K562 (cell line): ENCODE results near the gene ABHD14A. TPM values are rescaled to one million over a fixed set of nuclear protein-coding genes. Genes with fewer than 3 reads are reported as not detected.

Experiments used
- BRD4 ChIP-seq: fragments of 200-600 bp; sonication (generic); IDR thresholded peaks from 2 replicates; pipeline ENCODE4 v1.6.1; 2017; ENCODE audit warnings: inconsistent platforms
- CHD1 ChIP-seq: fragments of 200-600 bp; sonication (generic); IDR thresholded peaks from one replicate; pipeline ENCODE4 v1.6.1; 2012; ENCODE audit warnings: mild to moderate bottlenecking, moderate library complexity, low read length, inconsistent platforms
- E2F3 ChIP-seq: fragments of 250-450 bp; sonication (Bioruptor Pico); IDR thresholded peaks from 2 replicates; pipeline ENCODE4 v1.4.0; 2020; ENCODE audit warnings: mild to moderate bottlenecking
- KLF13 ChIP-seq: fragments of 450-650 bp; IDR thresholded peaks from 2 replicates; pipeline ENCODE4 v1.6.1; 2016; ENCODE audit warnings: missing genetic modification characterization, low read depth, mild to moderate bottlenecking, missing compliant biosample characterization, moderate library complexity, borderline replicate concordance
- MTA3 ChIP-seq: fragments of 450-650 bp; formaldehyde crosslinking; IDR thresholded peaks from 2 replicates; pipeline ENCODE4 v1.6.1; 2017; ENCODE audit warnings: mild to moderate bottlenecking, borderline replicate concordance
- SMARCA5 ChIP-seq: fragments of 450-650 bp; IDR thresholded peaks from 2 replicates; pipeline ENCODE4 v1.6.1; 2016
- ZC3H8 ChIP-seq: fragments of 450-650 bp; IDR thresholded peaks from 2 replicates; pipeline ENCODE4 v1.6.1; 2017
- ZSCAN32 ChIP-seq: fragments of 450-650 bp; formaldehyde crosslinking; IDR thresholded peaks from 2 replicates; pipeline ENCODE4 v1.4.0; 2020; ENCODE audit warnings: mild to moderate bottlenecking, moderate library complexity
- polyA plus RNA-seq, 8 experiments: library from polyadenylated mRNA; depleted of rRNA in 4 of 8; stranded (reverse) in 5 of 8; unstranded in 3 of 8; fragments of >200 nt; fragmentation: Nextera tagmentation in 2 of 8; fragmentation: Illumina TruSeq in 1 of 8; extraction: Ambion mirVana in 2 of 8; extraction: Trizol in 1 of 8; gene quantifications; 2 replicates each; pipeline versions ENCODE4 v1.2.1 to v1.2.3, GENCODE V29; 2011 to 2014; ENCODE audit warnings: inconsistent platforms in 1 of 8, missing spikeins in 1 of 8
- total RNA-seq, 7 experiments: library from RNA; depleted of rRNA in 6 of 7; stranded (reverse); fragments of >200 nt in 6 of 7; fragmentation: Illumina TruSeq in 2 of 7; extraction: Trizol in 2 of 7; gene quantifications; 2 replicates each; pipeline versions ENCODE4 v1.2.1 to v1.2.3, GENCODE V29; 2011 to 2021; ENCODE audit warnings: low replicate concordance in 1 of 7
- TF ChIP-seq, protein P1 (sequence below), 2 experiments: fragments of 150-350 bp in 1 of 2; IDR thresholded peaks; 2 replicates each; pipeline ENCODE4 v1.6.1; 2012 to 2016; ENCODE audit warnings: low read depth in 2 of 2, low read length in 2 of 2, mild to moderate bottlenecking in 1 of 2, moderate library complexity in 1 of 2
- TF ChIP-seq, protein P2 (sequence below): fragments of 250-450 bp; sonication (Bioruptor Pico); IDR thresholded peaks from 2 replicates; pipeline ENCODE4 v1.9.0; 2021; ENCODE audit warnings: mild to moderate bottlenecking
- TF ChIP-seq, protein P3 (sequence below): fragments of 450-650 bp; formaldehyde crosslinking; IDR thresholded peaks from 2 replicates; pipeline ENCODE4 v1.4.0; 2022; ENCODE audit warnings: mild to moderate bottlenecking, moderate library complexity
- TF ChIP-seq, protein P4 (sequence below), 2 experiments: fragments of 450-650 bp in 1 of 2; sonication (generic) in 1 of 2; formaldehyde crosslinking in 1 of 2; IDR thresholded peaks in 1 of 2; conservative IDR thresholded peaks in 1 of 2; 2 replicates each; pipeline versions ENCODE4 v1.6.1 to v1.8.1; 2016 to 2023; ENCODE audit warnings: mild to moderate bottlenecking in 2 of 2, moderate library complexity in 2 of 2, inconsistent platforms in 1 of 2, missing genetic modification reagents in 1 of 2
- TF ChIP-seq, protein P5 (sequence below): sonication (generic); formaldehyde crosslinking; IDR thresholded peaks from 2 replicates; pipeline ENCODE4 v1.8.1; 2023; ENCODE audit warnings: missing genetic modification reagents, mild to moderate bottlenecking, borderline replicate concordance

The ABHD14A gene
- total and polyA plus RNA-seq, 9 of the 15 experiments (the other 6 are each of a cell fraction or from before 2014, with no cell fraction given) = 0.90 to 10.5 (median 8.3) TPM

DNA sequence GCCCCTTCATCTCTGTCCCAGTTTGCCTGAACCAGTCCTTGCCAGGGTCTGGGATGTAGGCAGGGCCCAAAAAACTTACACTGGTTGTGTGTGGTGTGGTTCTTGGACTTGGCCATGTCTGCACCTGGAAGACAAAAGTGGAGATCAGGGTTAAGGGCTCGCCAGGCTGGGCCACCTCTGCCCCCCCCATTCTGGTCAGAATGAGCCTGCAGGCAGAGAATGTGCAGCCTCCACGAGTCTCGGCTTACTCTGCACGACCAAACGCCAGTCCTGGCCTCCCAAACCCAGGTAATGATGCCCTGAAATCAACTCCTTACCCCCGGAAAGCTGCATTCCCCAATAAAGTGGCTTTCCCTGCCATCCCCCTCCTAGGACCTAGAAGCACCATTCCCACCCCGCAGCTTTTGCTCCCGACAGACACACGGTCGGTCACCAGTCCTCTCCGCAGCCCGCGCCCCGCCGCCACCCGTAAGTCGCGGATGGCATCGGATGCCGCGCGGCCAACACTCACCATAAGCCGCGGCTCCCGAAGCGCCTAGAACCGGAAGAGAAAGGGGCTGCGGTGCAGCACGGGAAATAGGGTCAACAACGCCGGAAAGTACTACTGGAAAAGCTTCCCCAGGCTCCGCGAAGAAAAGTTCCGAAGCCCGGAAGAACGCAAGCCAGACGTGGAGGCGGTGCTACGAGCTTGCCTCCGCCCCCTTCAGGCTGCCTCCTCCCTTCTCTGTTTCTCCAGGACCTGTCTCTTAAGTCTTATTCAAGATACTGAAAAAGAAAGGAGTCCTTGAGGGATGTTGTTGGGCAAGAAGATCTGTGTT is 20.7 kb downstream of the ABHD14A start, which contains the start of gene RPL29 (continued):
- TF ChIP-seq, protein P1, sequence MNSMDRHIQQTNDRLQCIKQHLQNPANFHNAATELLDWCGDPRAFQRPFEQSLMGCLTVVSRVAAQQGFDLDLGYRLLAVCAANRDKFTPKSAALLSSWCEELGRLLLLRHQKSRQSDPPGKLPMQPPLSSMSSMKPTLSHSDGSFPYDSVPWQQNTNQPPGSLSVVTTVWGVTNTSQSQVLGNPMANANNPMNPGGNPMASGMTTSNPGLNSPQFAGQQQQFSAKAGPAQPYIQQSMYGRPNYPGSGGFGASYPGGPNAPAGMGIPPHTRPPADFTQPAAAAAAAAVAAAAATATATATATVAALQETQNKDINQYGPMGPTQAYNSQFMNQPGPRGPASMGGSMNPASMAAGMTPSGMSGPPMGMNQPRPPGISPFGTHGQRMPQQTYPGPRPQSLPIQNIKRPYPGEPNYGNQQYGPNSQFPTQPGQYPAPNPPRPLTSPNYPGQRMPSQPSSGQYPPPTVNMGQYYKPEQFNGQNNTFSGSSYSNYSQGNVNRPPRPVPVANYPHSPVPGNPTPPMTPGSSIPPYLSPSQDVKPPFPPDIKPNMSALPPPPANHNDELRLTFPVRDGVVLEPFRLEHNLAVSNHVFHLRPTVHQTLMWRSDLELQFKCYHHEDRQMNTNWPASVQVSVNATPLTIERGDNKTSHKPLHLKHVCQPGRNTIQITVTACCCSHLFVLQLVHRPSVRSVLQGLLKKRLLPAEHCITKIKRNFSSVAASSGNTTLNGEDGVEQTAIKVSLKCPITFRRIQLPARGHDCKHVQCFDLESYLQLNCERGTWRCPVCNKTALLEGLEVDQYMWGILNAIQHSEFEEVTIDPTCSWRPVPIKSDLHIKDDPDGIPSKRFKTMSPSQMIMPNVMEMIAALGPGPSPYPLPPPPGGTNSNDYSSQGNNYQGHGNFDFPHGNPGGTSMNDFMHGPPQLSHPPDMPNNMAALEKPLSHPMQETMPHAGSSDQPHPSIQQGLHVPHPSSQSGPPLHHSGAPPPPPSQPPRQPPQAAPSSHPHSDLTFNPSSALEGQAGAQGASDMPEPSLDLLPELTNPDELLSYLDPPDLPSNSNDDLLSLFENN (IDR thresholded peaks at IDR 0.05; ENCODE audit: low read depth in 2 of 2, low read length in 2 of 2) = peak in 1 of 2 experiments; percentile 61; a peak in 1 of 4 replicates
- TF ChIP-seq BRD4 (peak; percentile 98), ZC3H8 (no peak), KLF13 (tag) (no peak), CHD1 (no peak), MTA3 (peak; percentile 88), ZSCAN32 (no peak), SMARCA5 (no peak), E2F3 (CRISPR knock-in tag) (no peak)
- TF ChIP-seq, protein P2, sequence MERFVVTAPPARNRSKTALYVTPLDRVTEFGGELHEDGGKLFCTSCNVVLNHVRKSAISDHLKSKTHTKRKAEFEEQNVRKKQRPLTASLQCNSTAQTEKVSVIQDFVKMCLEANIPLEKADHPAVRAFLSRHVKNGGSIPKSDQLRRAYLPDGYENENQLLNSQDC (CRISPR knock-in tag) = no peak
- TF ChIP-seq, protein P3, sequence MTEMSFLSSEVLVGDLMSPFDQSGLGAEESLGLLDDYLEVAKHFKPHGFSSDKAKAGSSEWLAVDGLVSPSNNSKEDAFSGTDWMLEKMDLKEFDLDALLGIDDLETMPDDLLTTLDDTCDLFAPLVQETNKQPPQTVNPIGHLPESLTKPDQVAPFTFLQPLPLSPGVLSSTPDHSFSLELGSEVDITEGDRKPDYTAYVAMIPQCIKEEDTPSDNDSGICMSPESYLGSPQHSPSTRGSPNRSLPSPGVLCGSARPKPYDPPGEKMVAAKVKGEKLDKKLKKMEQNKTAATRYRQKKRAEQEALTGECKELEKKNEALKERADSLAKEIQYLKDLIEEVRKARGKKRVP (CRISPR knock-in tag) = 0 out of 2 replicates have a peak, but pooled peaks have one; percentile 36
- TF ChIP-seq, protein P4, sequence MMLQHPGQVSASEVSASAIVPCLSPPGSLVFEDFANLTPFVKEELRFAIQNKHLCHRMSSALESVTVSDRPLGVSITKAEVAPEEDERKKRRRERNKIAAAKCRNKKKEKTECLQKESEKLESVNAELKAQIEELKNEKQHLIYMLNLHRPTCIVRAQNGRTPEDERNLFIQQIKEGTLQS (IDR thresholded peaks at IDR 0.05) = no peak
- TF ChIP-seq, protein P4 (CRISPR knock-in tag; conservative IDR thresholded peaks at IDR 0.05) = 0 out of 2 replicates have a peak, but pooled peaks have one; percentile 60
- TF ChIP-seq, protein P5, sequence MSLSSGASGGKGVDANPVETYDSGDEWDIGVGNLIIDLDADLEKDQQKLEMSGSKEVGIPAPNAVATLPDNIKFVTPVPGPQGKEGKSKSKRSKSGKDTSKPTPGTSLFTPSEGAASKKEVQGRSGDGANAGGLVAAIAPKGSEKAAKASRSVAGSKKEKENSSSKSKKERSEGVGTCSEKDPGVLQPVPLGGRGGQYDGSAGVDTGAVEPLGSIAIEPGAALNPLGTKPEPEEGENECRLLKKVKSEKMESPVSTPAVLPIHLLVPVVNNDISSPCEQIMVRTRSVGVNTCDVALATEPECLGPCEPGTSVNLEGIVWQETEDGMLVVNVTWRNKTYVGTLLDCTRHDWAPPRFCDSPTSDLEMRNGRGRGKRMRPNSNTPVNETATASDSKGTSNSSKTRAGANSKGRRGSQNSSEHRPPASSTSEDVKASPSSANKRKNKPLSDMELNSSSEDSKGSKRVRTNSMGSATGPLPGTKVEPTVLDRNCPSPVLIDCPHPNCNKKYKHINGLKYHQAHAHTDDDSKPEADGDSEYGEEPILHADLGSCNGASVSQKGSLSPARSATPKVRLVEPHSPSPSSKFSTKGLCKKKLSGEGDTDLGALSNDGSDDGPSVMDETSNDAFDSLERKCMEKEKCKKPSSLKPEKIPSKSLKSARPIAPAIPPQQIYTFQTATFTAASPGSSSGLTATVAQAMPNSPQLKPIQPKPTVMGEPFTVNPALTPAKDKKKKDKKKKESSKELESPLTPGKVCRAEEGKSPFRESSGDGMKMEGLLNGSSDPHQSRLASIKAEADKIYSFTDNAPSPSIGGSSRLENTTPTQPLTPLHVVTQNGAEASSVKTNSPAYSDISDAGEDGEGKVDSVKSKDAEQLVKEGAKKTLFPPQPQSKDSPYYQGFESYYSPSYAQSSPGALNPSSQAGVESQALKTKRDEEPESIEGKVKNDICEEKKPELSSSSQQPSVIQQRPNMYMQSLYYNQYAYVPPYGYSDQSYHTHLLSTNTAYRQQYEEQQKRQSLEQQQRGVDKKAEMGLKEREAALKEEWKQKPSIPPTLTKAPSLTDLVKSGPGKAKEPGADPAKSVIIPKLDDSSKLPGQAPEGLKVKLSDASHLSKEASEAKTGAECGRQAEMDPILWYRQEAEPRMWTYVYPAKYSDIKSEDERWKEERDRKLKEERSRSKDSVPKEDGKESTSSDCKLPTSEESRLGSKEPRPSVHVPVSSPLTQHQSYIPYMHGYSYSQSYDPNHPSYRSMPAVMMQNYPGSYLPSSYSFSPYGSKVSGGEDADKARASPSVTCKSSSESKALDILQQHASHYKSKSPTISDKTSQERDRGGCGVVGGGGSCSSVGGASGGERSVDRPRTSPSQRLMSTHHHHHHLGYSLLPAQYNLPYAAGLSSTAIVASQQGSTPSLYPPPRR (CRISPR knock-in tag) = peak; percentile 89
